IMR-90 (cell line): ENCODE results near the gene KLLN.

Experiments used
- POLR2A ChIP-seq: IDR thresholded peaks from 2 replicates; pipeline ENCODE4 v1.6.1; 2012; ENCODE audit warnings: mild to moderate bottlenecking, low read depth, low read length
- TF ChIP-seq, protein P1 (sequence below): conservative IDR thresholded peaks from 2 replicates; pipeline ENCODE4 v1.5.1; 2012; ENCODE audit warnings: mild to moderate bottlenecking, low read depth, low read length, improper control_type of control experiment

- TF ChIP-seq, protein P1, sequence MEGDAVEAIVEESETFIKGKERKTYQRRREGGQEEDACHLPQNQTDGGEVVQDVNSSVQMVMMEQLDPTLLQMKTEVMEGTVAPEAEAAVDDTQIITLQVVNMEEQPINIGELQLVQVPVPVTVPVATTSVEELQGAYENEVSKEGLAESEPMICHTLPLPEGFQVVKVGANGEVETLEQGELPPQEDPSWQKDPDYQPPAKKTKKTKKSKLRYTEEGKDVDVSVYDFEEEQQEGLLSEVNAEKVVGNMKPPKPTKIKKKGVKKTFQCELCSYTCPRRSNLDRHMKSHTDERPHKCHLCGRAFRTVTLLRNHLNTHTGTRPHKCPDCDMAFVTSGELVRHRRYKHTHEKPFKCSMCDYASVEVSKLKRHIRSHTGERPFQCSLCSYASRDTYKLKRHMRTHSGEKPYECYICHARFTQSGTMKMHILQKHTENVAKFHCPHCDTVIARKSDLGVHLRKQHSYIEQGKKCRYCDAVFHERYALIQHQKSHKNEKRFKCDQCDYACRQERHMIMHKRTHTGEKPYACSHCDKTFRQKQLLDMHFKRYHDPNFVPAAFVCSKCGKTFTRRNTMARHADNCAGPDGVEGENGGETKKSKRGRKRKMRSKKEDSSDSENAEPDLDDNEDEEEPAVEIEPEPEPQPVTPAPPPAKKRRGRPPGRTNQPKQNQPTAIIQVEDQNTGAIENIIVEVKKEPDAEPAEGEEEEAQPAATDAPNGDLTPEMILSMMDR, result no peak
- no peak for TF ChIP-seq POLR2A
Observed at GRCh38 chr10:87868277-87868676, 4.9 kb upstream of the KLLN start.
